ENCODE results near the gene TMEM178A.
"Not testable (repeated sequence)": the region's sequence is repeated elsewhere in the genome, so short reads cannot be mapped to it uniquely, and the experiment has no call there.

Gene TMEM178A

GRCh38 chr2:39718483-39718882 is 52.8 kb downstream of the TMEM178A start:
- no peak for DNase-seq

DNA sequence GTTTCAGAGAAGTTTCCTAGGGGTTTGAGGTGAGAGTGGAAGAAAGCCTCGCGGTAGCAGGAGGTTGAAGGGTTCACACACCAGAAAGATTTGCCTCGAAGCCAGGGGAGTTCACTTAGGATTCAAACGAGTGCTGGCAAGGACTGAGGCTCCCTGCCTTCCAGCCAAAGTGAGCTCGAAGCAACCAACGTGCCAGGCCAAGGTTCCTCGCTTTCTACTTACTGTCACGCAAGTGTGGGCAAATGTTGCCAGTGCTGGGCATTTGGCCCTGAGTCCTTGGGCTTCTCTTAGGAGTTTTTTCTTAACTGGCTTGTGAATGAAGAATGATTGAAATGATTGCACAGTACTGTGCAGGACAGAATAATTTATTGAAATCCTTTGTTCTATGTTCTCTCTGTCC is 53.6 kb downstream of the TMEM178A start:
- DNase-seq, result no peak

DNA sequence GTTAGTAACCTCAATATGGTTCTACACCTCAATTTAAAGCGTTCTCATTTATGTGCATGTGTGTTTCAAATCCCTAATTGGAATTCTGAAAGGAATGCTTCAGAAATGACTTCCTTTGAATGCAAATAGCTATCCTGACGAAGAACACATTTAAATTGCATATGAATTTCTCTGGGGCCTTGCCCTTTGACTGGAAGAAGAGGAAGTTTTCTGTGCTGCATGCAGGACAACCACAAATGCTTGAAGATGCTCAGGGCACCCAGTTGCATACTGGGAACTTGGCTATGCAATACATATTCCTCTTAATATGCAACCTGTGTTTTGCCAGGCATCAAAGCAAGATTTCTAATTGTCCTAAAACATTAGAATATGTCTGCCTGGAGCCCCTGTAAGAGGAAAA is 55.3 kb downstream of the TMEM178A start:
- DNase-seq, result no peak

DNA sequence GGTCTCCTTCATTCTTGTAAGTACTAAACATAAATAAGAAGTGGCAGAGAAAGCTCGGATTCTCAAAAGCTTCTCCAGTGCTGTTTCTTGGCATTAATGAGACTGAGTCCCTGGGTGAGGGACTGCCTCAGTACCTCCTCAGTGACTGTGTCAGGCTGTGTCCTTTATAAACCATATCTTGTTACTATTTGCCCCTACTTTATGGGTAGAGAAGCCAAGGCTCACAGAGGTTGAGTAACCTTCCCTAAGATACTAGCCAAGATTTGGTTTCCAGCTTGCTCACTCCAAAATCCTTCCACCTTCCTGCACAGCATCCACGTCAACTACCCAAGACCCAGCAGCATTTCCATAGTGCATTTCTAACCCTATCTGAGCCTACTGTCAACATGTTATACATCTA is 57.8 kb downstream of the TMEM178A start:
- no peak for DNase-seq

GRCh38 chr2:39723946-39724827 is 58.5 kb downstream of the TMEM178A start:
- no peak for DNase-seq

DNA sequence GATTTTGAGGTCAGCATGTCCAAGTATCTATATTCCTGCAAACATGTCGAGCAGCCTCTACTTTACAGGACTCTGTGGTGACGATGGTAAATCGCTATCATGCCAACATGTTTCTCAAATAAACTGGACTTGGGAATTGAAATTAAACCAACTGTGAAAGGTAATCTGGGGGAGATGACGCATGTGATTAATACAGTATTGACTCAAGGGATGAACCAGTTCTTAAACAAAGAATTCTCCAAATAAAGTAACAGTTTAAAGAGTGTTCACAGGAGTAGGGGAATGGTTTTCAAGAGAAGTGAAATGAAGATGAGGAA is 59.1 kb downstream of the TMEM178A start:
- no peak for DNase-seq

DNA sequence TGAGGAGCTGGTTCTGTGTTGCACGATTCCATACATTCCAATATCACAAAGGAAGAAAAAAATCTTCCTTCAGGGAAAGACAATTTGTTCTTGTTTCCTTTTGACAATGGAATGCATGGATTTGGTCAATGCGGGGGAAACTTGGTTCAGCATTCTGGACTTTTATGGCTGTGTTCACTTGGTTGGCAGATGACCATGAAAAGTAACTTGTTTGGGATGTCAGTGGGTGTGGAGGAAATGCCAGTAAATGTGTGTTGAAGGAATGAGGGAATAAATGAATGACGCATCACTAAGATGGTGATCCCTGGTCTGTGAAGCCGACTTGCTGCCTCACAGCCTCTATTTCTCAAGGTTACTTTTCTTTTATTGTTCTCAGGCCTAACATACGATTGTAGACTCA is 59.7 kb downstream of the TMEM178A start:
- DNase-seq, result no peak

DNA sequence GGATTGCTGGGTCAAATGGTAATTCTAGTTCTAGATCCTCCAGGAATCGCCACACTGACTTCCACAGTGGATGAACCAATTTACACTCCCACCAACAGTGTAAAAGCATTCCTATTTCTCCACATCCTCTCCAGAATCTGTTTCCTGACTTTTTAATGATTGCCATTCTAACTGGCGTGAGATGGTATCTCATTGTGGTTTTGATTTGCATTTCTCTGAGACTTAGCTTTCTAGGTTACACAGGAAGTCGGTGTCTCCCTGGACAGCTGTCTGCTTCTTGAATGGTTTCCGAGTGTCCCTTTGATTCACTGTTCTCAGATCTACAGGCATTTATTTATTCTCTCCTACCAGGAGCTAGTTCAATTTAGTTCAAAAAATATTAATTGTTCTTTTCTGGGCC is 62.4 kb downstream of the TMEM178A start:
- not testable (repeated sequence) for DNase-seq

GRCh38 chr2:39728941-39729351 is 63.2 kb downstream of the TMEM178A start:
- peak in 1 of 5 donors; percentile 10 for DNase-seq

- no peak for DNase-seq
Observed at GRCh38 chr2:39730276-39730675, 64.6 kb downstream of the TMEM178A start.

GRCh38 chr2:39730685-39731302 is 65.1 kb downstream of the TMEM178A start:
- peak in 1 of 5 donors; percentile 7 for DNase-seq

DNA sequence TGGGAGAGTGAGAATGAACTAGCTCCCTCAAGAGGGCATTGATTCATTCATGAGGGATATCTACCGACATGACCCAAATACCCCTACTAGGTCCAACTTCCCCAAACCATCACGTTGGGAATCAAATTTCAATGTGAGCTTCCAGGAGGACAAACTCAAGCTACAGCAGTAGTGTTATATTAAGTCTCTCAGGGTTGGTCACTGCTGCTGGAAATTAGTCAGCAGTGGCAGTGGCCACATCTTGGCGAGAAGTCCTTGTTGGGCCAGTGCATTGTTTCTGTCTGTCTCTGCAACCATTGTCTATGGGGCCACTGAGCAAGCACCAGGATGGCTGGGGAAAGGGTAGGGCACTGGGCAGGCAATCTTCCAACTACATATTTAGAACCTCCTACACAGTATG is 65.8 kb downstream of the TMEM178A start:
- DNase-seq, result no peak

DNA sequence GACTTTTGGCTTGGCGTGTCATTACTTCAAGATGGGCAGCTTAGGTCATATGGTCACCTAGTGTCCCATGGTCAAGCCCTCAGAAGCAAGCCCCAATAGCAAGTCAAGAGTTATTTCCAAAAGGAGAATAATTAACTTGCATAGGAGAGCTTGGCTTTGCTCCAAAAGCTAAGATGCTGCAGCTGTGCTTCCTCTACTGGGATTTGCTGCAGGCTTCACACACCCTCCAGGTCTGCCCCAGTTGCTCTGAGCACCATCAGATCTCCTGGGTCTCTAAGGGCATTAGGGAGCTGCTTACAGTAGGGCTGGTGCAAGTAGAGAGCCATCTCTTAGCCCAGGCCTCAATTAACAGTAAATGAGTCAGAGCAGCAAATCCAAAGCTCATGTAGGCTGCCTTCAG is 66.8 kb downstream of the TMEM178A start:
- DNase-seq, result no peak

- no peak for DNase-seq
Observed at GRCh38 chr2:39733070-39733674, 67.5 kb downstream of the TMEM178A start.

- DNase-seq, result no peak
Observed at GRCh38 chr2:39734445-39734844, 68.7 kb downstream of the TMEM178A start.

DNA sequence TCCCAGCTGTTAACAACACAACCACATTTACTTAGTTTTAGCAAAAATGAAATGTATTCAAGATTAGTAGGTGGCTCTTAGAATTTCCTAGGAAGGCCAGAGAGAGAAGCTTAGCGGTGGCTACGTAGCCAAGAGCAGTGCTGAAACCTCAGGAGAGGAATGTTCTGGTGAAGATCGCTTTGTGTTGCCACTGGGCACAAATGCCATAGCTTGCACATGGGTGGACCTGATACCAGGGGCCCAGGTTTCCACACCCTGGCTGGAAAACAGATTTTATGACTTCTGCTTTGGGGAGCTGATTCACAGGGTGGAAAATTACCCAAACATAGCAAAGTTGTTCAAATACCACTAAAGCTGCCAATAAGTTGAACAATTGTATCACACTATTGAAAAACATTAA is 69.9 kb downstream of the TMEM178A start:
- no peak for DNase-seq

DNA sequence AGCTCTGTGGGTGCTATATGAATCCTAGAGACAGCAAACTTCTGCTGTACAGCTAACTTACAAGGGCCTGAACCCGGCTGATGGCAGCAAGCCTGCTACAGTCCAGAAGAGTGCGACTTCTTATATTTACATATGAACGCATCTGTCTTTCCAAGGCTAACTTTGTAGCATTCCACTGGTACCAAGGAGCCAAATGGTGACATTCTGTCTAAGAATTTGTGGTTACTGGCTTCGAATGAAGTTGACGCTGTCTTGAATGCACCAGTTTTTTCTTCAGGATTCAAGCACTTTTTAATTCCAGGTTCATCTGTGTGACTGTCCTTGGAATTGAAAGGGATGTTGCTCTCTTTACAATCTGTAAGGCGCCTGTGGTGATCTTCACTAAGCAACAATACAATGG is 70.9 kb downstream of the TMEM178A start:
- no peak for DNase-seq

DNA sequence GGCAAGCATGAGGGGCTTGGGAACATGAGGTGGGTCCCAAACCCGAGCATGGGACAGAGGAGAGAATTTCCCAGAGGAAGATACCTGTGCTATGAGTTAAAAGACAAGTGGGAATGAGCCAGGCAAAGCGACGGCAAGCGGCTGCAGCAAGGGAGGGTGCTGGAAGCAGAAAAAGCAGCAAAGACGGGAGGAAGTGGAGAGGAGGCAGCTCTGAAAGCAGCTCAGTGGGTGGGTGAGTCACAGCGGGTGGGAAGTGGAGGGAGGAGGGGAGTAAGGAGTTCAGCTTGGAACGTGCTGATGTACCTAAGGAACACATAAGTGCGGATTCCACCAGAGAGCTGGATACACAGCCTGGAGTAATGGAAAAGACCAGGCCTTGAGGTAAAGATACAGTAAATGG is 71.9 kb downstream of the TMEM178A start:
- DNase-seq, result no peak

DNA sequence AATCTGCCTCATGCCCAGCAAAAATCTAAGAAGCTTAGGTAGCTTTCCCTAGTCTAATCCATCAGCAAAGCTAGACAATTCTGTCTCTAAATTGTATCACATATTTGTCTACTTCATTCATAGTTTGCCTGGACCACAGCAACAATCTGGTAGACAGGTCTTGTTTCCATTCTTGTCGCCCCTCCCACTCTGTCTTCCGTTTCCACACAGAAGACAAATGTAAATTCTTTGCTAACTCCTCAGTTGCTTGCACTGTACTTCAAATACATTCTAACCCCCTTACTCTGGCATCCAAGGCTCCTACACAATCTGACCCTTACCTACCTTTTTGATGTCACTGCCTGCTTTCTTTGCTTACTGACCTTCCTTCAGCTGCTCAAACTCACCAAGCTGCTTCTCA is 73.2 kb downstream of the TMEM178A start:
- DNase-seq, result no peak

- no peak for DNase-seq
Observed at GRCh38 chr2:39739386-39739785, 73.7 kb downstream of the TMEM178A start.

DNA sequence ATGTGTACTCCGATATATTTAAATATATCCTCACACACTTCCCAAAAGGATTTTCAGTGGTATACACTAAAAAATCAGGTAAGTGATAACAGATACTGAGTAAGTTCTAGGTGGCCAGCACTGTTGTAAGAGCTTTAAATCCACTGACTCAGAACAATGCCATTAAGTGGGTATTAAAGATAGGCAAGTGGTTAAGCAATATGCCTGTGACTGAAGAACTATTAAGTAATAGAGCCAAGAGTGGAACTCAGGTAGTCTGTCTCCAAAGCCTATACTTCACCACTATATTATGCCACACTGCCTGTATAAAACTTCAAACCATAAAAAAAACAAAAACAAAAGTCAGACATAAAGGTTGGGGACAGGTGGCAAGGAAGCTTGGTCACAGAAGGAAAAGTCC is 76.2 kb downstream of the TMEM178A start:
- no peak for DNase-seq

GRCh38 chr2:39743269-39743776 is 77.6 kb downstream of the TMEM178A start:
- no peak for DNase-seq

DNA sequence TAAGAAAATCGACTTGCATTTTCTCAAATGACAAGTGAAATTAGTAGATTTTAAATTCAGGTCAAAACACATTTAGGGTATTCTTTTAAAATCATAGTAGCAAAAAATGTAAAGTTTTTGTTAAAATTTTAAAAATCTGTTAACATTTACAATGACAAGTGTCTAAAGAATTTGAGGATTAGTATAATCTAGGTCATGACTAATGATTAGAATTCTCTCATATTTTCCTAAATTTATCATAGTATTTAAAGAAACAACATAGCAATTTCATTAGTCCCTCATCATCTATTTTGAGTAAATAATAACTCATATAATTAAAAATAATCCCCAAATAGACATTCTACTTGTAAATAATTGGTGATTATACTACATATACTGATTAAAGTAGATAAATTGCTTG is 89.7 kb downstream of the TMEM178A start:
- no peak for DNase-seq

DNA sequence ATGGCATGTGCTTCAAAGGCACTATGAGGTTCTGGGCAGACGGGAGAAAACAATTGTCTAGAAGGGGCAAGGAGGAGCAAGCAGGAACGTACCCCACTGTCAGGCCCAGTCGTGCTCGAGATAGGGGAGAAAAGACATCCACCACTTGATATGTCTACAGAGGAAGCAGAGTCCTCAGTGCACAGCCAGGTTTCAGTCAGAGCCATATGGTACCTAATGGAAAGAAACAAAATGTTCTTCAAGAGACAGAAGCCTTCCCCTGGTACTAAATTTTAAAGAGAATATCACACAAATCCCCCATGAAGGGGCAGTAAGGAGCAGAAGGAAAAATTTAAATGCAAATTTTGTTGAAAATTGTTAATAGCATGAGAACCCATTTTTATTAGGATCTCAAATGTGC is 91.4 kb downstream of the TMEM178A start:
- DNase-seq, result no peak
